BE2C (cell line): ENCODE data around the gene NUFIP1.

Source experiments
- DNase-seq: peaks from one replicate; pipeline ENCODE4 v3.0.0-alpha.2; 2020
- H3K27me3 ChIP-seq: fragments of 250-450 bp; sonication (Bioruptor Pico); 2 replicates; pipeline ENCODE4 v1.5.1; 2020; ENCODE audit warnings: mild to moderate bottlenecking
- H3K36me3 ChIP-seq: fragments of 250-450 bp; sonication (Bioruptor Pico); 2 replicates; pipeline ENCODE4 v1.5.1; 2020; ENCODE audit warnings: mild to moderate bottlenecking
- H3K4me1 ChIP-seq: fragments of 250-450 bp; sonication (Bioruptor Pico); 2 replicates; pipeline ENCODE4 v1.5.1; 2020
- H3K4me3 ChIP-seq: 2 replicates; pipeline ENCODE4 v1.5.1; 2011; ENCODE audit warnings: low read depth, low read length
- H3K9me3 ChIP-seq: fragments of 250-450 bp; sonication (Bioruptor Pico); 2 replicates; pipeline ENCODE4 v1.5.1; 2020
- TF ChIP-seq, protein P1 (sequence below): IDR thresholded peaks from 2 replicates; pipeline ENCODE4 v1.5.1; 2012; ENCODE audit warnings: mild to moderate bottlenecking, low read depth, low read length

NUFIP1 gene

DNA sequence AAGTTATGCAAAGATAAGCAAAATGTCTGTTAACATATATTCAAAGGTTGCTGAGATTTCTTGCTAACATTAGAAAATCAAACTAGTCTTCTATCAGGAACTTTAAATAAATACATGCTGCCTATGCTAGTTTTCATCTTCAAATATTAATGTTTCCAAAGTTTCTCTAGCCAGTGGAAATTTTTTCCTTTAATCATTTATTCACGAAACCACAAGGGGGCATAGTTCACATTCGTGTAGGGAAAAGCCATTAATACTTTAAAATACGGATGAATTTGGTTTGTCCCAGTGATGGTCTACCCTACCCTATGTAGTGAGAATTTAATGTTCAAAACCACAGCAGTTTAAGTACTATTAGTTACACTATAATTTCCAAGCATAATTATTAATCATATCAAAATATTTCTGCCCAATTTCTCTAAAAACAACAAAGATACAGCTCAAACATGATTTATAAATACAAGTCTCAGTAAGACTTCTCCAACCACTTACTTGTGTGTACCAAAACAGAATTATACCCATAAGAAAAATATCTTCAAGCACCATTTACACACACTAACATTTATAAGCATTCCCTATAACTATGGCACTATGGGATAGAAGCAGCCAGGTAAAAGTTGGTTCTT, 16.2 kb downstream of the NUFIP1 start:
- peaks cover 24% of the 10 kb centered on the region for H3K36me3 ChIP-seq

DNA sequence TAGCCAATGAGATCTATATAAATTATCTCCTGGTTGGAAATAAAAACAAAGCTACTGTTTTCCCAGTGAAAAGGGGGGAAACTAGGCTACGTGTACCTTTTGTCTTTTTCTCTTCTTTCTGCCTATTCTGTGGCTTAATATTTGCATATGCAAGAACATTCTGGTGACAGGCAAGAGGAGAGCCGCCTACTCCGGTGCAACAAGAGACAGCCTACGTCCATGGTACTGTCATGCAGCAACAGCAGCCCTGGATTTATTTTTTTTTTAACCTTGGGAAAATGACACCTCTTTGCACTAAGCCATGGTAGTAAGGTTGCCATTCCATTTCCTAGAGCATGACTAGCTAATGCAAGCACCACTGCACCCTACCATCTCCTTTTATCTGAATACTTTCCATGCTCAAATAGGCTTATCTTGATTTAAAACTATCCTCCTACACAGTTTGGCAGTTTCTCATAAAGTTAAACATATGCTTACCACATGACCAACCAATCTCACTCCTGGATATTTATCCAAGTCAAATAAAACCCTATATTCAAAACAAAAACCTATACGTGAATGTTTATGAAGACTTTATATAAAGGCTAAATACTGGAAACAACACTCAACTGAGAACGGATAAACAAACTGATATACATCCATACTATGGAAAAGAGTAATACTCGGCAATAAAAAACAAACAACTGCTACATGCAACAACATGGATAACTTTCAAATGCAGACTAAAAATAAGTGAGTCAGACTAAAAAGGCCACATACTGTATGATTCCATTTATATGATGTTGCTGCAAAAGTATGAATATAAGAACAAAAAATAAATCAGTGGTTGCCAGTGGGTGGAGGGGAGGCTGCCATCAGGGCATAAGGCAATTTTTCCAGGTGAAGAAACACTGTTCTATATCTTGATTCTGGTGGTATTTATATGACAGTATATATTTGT, 17.3 kb downstream of the NUFIP1 start:
- peaks cover 23% of the 10 kb centered on the region for H3K36me3 ChIP-seq
- DNase-seq: no peak

More for the DNA sequence above, 16.2 kb downstream of the NUFIP1 start:
- TF ChIP-seq, protein P1, sequence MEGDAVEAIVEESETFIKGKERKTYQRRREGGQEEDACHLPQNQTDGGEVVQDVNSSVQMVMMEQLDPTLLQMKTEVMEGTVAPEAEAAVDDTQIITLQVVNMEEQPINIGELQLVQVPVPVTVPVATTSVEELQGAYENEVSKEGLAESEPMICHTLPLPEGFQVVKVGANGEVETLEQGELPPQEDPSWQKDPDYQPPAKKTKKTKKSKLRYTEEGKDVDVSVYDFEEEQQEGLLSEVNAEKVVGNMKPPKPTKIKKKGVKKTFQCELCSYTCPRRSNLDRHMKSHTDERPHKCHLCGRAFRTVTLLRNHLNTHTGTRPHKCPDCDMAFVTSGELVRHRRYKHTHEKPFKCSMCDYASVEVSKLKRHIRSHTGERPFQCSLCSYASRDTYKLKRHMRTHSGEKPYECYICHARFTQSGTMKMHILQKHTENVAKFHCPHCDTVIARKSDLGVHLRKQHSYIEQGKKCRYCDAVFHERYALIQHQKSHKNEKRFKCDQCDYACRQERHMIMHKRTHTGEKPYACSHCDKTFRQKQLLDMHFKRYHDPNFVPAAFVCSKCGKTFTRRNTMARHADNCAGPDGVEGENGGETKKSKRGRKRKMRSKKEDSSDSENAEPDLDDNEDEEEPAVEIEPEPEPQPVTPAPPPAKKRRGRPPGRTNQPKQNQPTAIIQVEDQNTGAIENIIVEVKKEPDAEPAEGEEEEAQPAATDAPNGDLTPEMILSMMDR: peak; percentile 57
- Histone ChIP-seq H3K4me3 (no peak overlapping the region), H3K4me1 (no peaks in the 10 kb centered on the region), H3K9me3 (no peaks in the 10 kb centered on the region), H3K27me3 (no peaks in the 10 kb centered on the region)
- DNase-seq: no peak

DNA sequence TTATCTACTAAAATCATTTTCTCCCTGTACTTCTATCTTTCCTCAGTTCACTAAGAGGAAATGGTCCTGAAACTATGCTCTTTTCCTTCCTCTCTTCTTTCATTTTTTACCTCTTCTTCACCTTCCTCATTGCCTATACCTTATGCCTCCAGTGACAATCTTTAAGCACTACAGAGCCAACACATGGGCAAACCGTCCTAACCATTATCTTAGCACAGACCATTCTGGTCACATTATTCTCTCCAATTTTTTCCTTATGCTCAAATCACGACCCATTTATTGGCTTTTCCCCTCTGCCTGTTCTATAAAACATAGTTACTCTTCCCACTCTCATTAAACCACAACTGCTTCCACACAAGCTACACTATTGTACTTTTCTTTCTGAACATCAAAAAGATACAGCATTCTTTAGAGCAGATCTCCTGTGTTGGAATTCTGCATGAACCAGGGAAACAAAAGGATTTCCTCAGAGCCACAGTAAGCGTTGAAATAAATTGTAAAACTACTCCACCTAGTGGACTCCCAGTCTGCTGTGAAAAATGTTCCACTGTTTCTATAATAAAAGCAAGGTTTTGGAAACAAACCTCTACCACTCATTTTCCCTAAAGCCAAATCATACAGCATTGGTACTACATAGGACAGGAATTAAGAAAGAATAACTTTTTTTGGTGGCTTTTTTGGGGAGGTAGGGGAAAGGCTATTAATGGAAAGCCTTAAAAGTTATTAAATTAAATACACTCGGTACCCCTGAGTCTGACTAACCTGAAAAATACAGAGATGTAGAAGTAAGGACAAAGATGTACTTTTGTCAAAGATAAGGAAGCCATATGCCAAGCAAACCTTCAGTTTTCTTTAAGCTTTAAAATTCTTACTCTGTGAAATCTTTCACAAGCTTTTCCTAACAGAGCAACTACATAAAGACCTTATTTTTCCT, 19.5 kb downstream of the NUFIP1 start:
- H3K4me1 ChIP-seq: no peaks in the 10 kb centered on the region
- H3K9me3 ChIP-seq: no peaks in the 10 kb centered on the region
- no peak for DNase-seq
- no peak overlapping the region for H3K4me3 ChIP-seq
- no peaks in the 10 kb centered on the region for H3K27me3 ChIP-seq
- TF ChIP-seq, protein P1: peak; percentile 85
- peaks cover 26% of the 10 kb centered on the region for H3K36me3 ChIP-seq

More for the DNA sequence above, 17.3 kb downstream of the NUFIP1 start:
- Histone ChIP-seq H3K9me3 (no peaks in the 10 kb centered on the region), H3K4me1 (no peaks in the 10 kb centered on the region), H3K27me3 (no peaks in the 10 kb centered on the region), H3K4me3 (no peak overlapping the region)
- TF ChIP-seq, protein P1: no peak

DNA sequence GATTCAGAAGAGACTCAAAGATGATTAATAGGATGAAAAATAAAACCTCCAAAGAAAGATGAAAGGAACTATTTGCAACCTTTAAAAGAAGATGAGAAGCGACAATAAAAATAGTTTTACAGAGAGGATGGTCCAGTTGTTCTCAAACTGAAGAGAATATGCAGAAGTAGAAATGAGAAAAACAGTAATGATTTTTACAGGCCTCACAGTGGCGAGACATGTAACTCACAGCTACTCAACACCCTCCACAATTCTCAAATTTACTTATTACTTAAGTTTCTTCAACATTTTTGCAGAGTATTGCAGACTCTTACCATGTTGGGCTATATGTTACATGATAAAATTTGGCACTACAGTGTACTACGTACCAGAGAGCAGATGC, 20.8 kb downstream of the NUFIP1 start:
- no peaks in the 10 kb centered on the region for H3K9me3 ChIP-seq
- no peaks in the 10 kb centered on the region for H3K27me3 ChIP-seq
- no peaks in the 10 kb centered on the region for H3K4me1 ChIP-seq
- H3K36me3 ChIP-seq: peaks cover 40% of the 10 kb centered on the region
- no peak for DNase-seq
- H3K4me3 ChIP-seq: no peak overlapping the region
- TF ChIP-seq, protein P1: no peak

DNA sequence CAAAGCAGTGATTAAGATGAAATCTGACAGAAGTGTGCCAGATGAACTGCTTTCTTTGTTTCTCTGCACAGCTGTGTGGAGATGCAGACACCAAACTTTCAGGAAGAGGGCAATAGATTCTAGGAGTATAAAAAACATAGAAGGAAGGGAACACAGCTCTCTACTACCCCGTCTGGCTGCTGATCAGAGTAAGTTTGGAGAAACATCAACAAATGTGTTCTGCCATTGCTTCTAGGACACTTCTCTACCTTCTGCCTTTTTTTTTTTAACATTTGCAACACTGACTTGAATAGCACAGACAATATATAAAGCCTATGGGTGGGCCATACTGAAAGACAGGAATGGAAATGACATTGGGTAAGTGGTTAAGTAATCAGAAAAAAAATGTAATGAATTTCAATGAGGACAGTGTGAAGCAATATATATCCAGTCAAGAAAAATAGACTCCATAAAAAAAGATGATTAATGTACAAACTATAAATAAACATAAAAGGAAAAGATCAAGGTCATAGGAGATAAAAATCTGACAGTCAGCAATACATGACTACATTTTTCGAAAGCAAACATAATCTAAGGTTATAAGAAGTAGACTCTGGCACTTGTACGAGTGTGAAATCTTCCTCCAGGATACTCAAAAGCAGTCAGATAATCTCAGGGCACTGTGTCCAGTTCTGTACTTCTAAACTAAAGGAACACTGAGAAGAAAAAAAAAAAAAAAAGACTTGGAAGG, 21.4 kb downstream of the NUFIP1 start:
- TF ChIP-seq, protein P1: no peak; the same call in 1 of the 2 replicates
- H3K36me3 ChIP-seq: peaks cover 45% of the 10 kb centered on the region
- H3K27me3 ChIP-seq: no peaks in the 10 kb centered on the region
- H3K9me3 ChIP-seq: no peaks in the 10 kb centered on the region
- no peaks in the 10 kb centered on the region for H3K4me1 ChIP-seq
- DNase-seq: no peak
- no peak overlapping the region for H3K4me3 ChIP-seq
